ENCODE measurements around the gene CLEC4A. TPM values are rescaled to one million over a fixed set of nuclear protein-coding genes. Genes with fewer than 3 reads are reported as not detected.

The CLEC4A gene
- total and polyA plus RNA-seq, 2 of the 8 experiments (the other 6 are each of a cell fraction or from before 2014, with no cell fraction given) = 0.41 to 0.44 TPM

GRCh38 chr12:8082808-8083100 is 40.7 kb upstream of the CLEC4A start:
- H3K4me3 ChIP-seq (ENCODE audit: extremely low read depth in 1 of 4, insufficient read depth in 2 of 4, low read depth in 3 of 4, low read length in 4 of 4) = peak overlapping the region; percentile 61 to 95 (median 88); a peak in 7 of 8 replicates
- ChIA-PET CTCF (ENCODE audit: partially characterized antibody) (interaction anchor here (0.7 kb wide), 1 partner anchor 20 kb away, joined by 4 read pairs; no protein-coding TSS in a partner anchor), POLR2A (ENCODE audit: partially characterized antibody) (interaction anchor here (0.6 kb wide), 1 partner anchor 146 kb away, joined by 3 read pairs; no protein-coding TSS in a partner anchor)
- no peak overlapping the region for H3K56ac ChIP-seq (replicated peaks; ENCODE audit: insufficient read length, low read depth, low read length)
- no peaks in the 10 kb centered on the region for H3K36me3 ChIP-seq (ENCODE audit: control insufficient read depth in 2 of 4, insufficient read depth in 4 of 4, low read length in 3 of 4)
- no peak overlapping the region for H4K8ac ChIP-seq (ENCODE audit: extremely low read depth, insufficient read depth, low read length)
- H2BK20ac ChIP-seq (ENCODE audit: low read length) = no peak overlapping the region
- H3K14ac ChIP-seq (ENCODE audit: insufficient read length) = no peak overlapping the region
- H4K91ac ChIP-seq (replicated peaks; ENCODE audit: insufficient read length, low read length) = no peak overlapping the region
- no peaks in the 10 kb centered on the region for H4K20me1 ChIP-seq (replicated peaks in 1 of 2; ENCODE audit: control insufficient read depth in 1 of 2, insufficient read depth in 2 of 2, low read length in 2 of 2)
- no peak overlapping the region for H3K27ac ChIP-seq (ENCODE audit: low read depth, low read length)
- peaks cover 0 to 27% of the 10 kb centered on the region in 2 experiments; a peak in 2 of 4 replicates for H3K79me2 ChIP-seq (ENCODE audit: control insufficient read depth in 1 of 2, insufficient read depth in 2 of 2, low read length in 2 of 2)
- 0 out of 7 replicates have a peak, but pooled peaks cover 0 to 3% (median 0%) of the 10 kb centered on the region in 4 experiments for H3K4me1 ChIP-seq (replicated peaks in 1 of 4; ENCODE audit: control insufficient read depth in 3 of 4, insufficient read depth in 4 of 4, low read length in 3 of 4)
- no peaks in the 10 kb centered on the region; the same call in 1 of the 2 replicates for H3K23me2 ChIP-seq (ENCODE audit: low read depth, low read length)
- DNase-seq (ENCODE audit: low read depth in 1 of 2, low spot score in 2 of 2) = no peak
- no peaks in the 10 kb centered on the region for H3K27me3 ChIP-seq (replicated peaks in 1 of 4; ENCODE audit: control insufficient read depth in 3 of 4, extremely low read depth in 1 of 4, insufficient read depth in 3 of 4, low read length in 3 of 4)
- WGBS, 2 experiments (ENCODE audit: extremely low coverage in 1 of 2, insufficient coverage in 1 of 2, insufficient read length in 1 of 2, insufficient replicate concordance in 2 of 2, low coverage in 1 of 2, low lambda C conversion rate in 2 of 2, missing lambda C conversion rate in 1 of 2) = 43% methylated on average over 4 of the region's 4 CpGs; no CpG with 5 or more reads in 1 of the 2 experiments
- no peak overlapping the region for H2BK120ac ChIP-seq (replicated peaks; ENCODE audit: low read depth, low read length)
- no peak overlapping the region for H4K5ac ChIP-seq (ENCODE audit: insufficient read length, low read depth, low read length)
- H2BK12ac ChIP-seq (ENCODE audit: low read depth, low read length) = no peak overlapping the region
- peak overlapping the region in 2 of 4 experiments; percentile 55 to 91; a peak in 3 of 7 replicates for H3K9ac ChIP-seq (replicated peaks in 1 of 4; ENCODE audit: extremely low read depth in 1 of 4, low read depth in 3 of 4, low read length in 3 of 4)
- H2AK5ac ChIP-seq (ENCODE audit: low read depth, low read length) = no peak overlapping the region
- no peak overlapping the region for H3K4ac ChIP-seq (replicated peaks; ENCODE audit: insufficient read length, low read depth, low read length)
- no peak overlapping the region for H2BK15ac ChIP-seq (ENCODE audit: low read length)
- H2AFZ ChIP-seq (ENCODE audit: low read length) = no peak overlapping the region
- H3K18ac ChIP-seq (ENCODE audit: extremely low read depth, low read length) = no peak overlapping the region
- peak overlapping the region; percentile 80 to 90 for H3K4me2 ChIP-seq (ENCODE audit: insufficient read depth in 1 of 2, low read depth in 2 of 2, low read length in 2 of 2)
- no peaks in the 10 kb centered on the region for H3K9me3 ChIP-seq (ENCODE audit: insufficient read depth in 2 of 2, low read depth in 1 of 2, low read length in 1 of 2)
- H3K23ac ChIP-seq (ENCODE audit: insufficient read length) = no peak overlapping the region
- peaks cover 6% of the 10 kb centered on the region for H3K79me1 ChIP-seq (ENCODE audit: low read depth, low read length)
- no peak for FAIRE-seq
- no peak overlapping the region for H2BK5ac ChIP-seq (ENCODE audit: low read depth, low read length)
- TF ChIP-seq CHD2 (IDR thresholded peaks at IDR 0.05; ENCODE audit: low read length) = no peak
- no peak for TF ChIP-seq KDM5A (IDR thresholded peaks at IDR 0.05; ENCODE audit: low read length)
- TF ChIP-seq ZNF274 (IDR thresholded peaks at IDR 0.05; ENCODE audit: borderline replicate concordance, extremely low read depth, low read length) = no peak
- no peak for TF ChIP-seq RXRA (IDR thresholded peaks at IDR 0.05; ENCODE audit: insufficient read depth, low read depth, low read length)
- no peak for TF ChIP-seq TEAD4 (IDR thresholded peaks at IDR 0.05; ENCODE audit: low read depth, low read length)
- no peak for TF ChIP-seq HDAC2 (IDR thresholded peaks at IDR 0.05; ENCODE audit: borderline replicate concordance in 1 of 2, low read depth in 2 of 2, low read length in 2 of 2)
- no peak for TF ChIP-seq CHD1 (IDR thresholded peaks at IDR 0.05; ENCODE audit: low read depth, low read length)
- TF ChIP-seq MAFK (IDR thresholded peaks at IDR 0.05; ENCODE audit: low read depth, low read length) = no peak
- no peak for TF ChIP-seq RBBP5 (IDR thresholded peaks at IDR 0.05; ENCODE audit: borderline replicate concordance, low read depth, low read length)
- no peak for TF ChIP-seq USF2 (IDR thresholded peaks at IDR 0.05; ENCODE audit: low read length)
- TF ChIP-seq EP300 (IDR thresholded peaks at IDR 0.05; ENCODE audit: borderline replicate concordance in 1 of 2, low read depth in 2 of 2, low read length in 2 of 2) = no peak
- TF ChIP-seq TCF12 (IDR thresholded peaks at IDR 0.05; ENCODE audit: low read depth, low read length) = no peak
- no peak for TF ChIP-seq TAF7 (optimal IDR thresholded peaks at IDR 0.05; ENCODE audit: borderline replicate concordance, low read depth, low read length)
